ENCODE data around the gene SIPA1L3. TPM values are rescaled to one million over a fixed set of nuclear protein-coding genes. Genes with fewer than 3 reads are reported as not detected.

Gene SIPA1L3
- total and polyA plus RNA-seq, 2 experiments from 2014 or later, result 9.3 to 30.3 TPM

- H3K4me3 ChIP-seq, result no peak overlapping the region
- no peaks in the 10 kb centered on the region for H3K36me3 ChIP-seq
- peak overlapping the region; percentile 16 for H3K27ac ChIP-seq
- no peak for TF ChIP-seq CTCF (IDR thresholded peaks at IDR 0.05; ENCODE audit: low read depth, low read length)
- DNase-seq (ENCODE audit: low read depth in 1 of 2, low spot score in 1 of 2), result no peak
- H3K4me1 ChIP-seq (ENCODE audit: low read depth), result peaks cover 12% of the 10 kb centered on the region
- no peaks in the 10 kb centered on the region for H3K9me3 ChIP-seq (ENCODE audit: low read depth)
- no peaks in the 10 kb centered on the region for H3K27me3 ChIP-seq
Measured at GRCh38 chr19:38019396-38019724, 112.4 kb downstream of the SIPA1L3 start.

GRCh38 chr19:38020311-38020710 is 113.3 kb downstream of the SIPA1L3 start:
- Histone ChIP-seq H3K9me3 (ENCODE audit: low read depth) (no peaks in the 10 kb centered on the region), H3K36me3 (no peaks in the 10 kb centered on the region), H3K27me3 (no peaks in the 10 kb centered on the region), H3K27ac (no peak overlapping the region), H3K4me1 (ENCODE audit: low read depth) (peaks cover 14% of the 10 kb centered on the region), H3K4me3 (no peak overlapping the region)
- TF ChIP-seq CTCF (IDR thresholded peaks at IDR 0.05; ENCODE audit: low read depth, low read length), result no peak
- DNase-seq (ENCODE audit: low read depth in 1 of 2, low spot score in 1 of 2), result no peak

GRCh38 chr19:38021352-38021751 is 114.3 kb downstream of the SIPA1L3 start:
- DNase-seq (ENCODE audit: low read depth in 1 of 2, low spot score in 1 of 2), result no peak
- no peaks in the 10 kb centered on the region for H3K36me3 ChIP-seq
- H3K27me3 ChIP-seq, result no peaks in the 10 kb centered on the region
- H3K27ac ChIP-seq, result no peak overlapping the region
- TF ChIP-seq CTCF (IDR thresholded peaks at IDR 0.05; ENCODE audit: low read depth, low read length), result no peak
- no peaks in the 10 kb centered on the region for H3K9me3 ChIP-seq (ENCODE audit: low read depth)
- H3K4me1 ChIP-seq (ENCODE audit: low read depth), result peaks cover 14% of the 10 kb centered on the region
- H3K4me3 ChIP-seq, result no peak overlapping the region

GRCh38 chr19:38022791-38023670 is 116.0 kb downstream of the SIPA1L3 start:
- Histone ChIP-seq H3K27ac (peak overlapping the region; percentile 74), H3K27me3 (no peaks in the 10 kb centered on the region), H3K4me1 (ENCODE audit: low read depth) (peaks cover 14% of the 10 kb centered on the region), H3K4me3 (no peak overlapping the region), H3K9me3 (ENCODE audit: low read depth) (no peaks in the 10 kb centered on the region), H3K36me3 (no peaks in the 10 kb centered on the region)
- TF ChIP-seq CTCF (IDR thresholded peaks at IDR 0.05; ENCODE audit: low read depth, low read length), result no peak
- DNase-seq (ENCODE audit: low read depth in 1 of 2, low spot score in 1 of 2), result peak in 1 of 2 donors; percentile 57

- no peak for TF ChIP-seq CTCF (IDR thresholded peaks at IDR 0.05; ENCODE audit: low read depth, low read length)
- H3K4me3 ChIP-seq, result no peak overlapping the region
- no peaks in the 10 kb centered on the region for H3K9me3 ChIP-seq (ENCODE audit: low read depth)
- H3K4me1 ChIP-seq (ENCODE audit: low read depth), result peaks cover 14% of the 10 kb centered on the region
- H3K27me3 ChIP-seq, result no peaks in the 10 kb centered on the region
- peak overlapping the region; percentile 74 for H3K27ac ChIP-seq
- H3K36me3 ChIP-seq, result no peaks in the 10 kb centered on the region
- DNase-seq (ENCODE audit: low read depth in 1 of 2, low spot score in 1 of 2), result no peak
Measured at GRCh38 chr19:38023671-38024541, 116.9 kb downstream of the SIPA1L3 start.
